ENCODE data around the gene TNNC1. TPM values are rescaled to one million over a fixed set of nuclear protein-coding genes. Genes with fewer than 3 reads are reported as not detected.

Gene TNNC1
- total and polyA plus RNA-seq, 2 of the 13 experiments (the other 11 are each of a cell fraction or from before 2014, with no cell fraction given) = 11.8 to 36.4 TPM

GRCh38 chr3:52473026-52473425, 19.2 kb upstream of the TNNC1 start (continued):
- TF ChIP-seq, protein P1, sequence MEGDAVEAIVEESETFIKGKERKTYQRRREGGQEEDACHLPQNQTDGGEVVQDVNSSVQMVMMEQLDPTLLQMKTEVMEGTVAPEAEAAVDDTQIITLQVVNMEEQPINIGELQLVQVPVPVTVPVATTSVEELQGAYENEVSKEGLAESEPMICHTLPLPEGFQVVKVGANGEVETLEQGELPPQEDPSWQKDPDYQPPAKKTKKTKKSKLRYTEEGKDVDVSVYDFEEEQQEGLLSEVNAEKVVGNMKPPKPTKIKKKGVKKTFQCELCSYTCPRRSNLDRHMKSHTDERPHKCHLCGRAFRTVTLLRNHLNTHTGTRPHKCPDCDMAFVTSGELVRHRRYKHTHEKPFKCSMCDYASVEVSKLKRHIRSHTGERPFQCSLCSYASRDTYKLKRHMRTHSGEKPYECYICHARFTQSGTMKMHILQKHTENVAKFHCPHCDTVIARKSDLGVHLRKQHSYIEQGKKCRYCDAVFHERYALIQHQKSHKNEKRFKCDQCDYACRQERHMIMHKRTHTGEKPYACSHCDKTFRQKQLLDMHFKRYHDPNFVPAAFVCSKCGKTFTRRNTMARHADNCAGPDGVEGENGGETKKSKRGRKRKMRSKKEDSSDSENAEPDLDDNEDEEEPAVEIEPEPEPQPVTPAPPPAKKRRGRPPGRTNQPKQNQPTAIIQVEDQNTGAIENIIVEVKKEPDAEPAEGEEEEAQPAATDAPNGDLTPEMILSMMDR (CRISPR knock-in tag; IDR thresholded peaks at IDR 0.05) = no peak
- TF ChIP-seq PREB (CRISPR knock-in tag; IDR thresholded peaks at IDR 0.05) (no peak), HNRNPLL (IDR thresholded peaks at IDR 0.05; ENCODE audit: low read depth, low read length, poor library complexity, severe bottlenecking) (no peak), ZNF3 (CRISPR knock-in tag; IDR thresholded peaks at IDR 0.05) (no peak), NONO (IDR thresholded peaks at IDR 0.05) (no peak), NONO (CRISPR knock-in tag; conservative IDR thresholded peaks at IDR 0.05) (no peak), ZNF207 (IDR thresholded peaks at IDR 0.05; ENCODE audit: borderline replicate concordance) (no peak), NR3C1 (CRISPR knock-in tag; IDR thresholded peaks at IDR 0.05) (no peak), REL (CRISPR knock-in tag; conservative IDR thresholded peaks at IDR 0.05) (no peak)
- TF ChIP-seq, protein P2, sequence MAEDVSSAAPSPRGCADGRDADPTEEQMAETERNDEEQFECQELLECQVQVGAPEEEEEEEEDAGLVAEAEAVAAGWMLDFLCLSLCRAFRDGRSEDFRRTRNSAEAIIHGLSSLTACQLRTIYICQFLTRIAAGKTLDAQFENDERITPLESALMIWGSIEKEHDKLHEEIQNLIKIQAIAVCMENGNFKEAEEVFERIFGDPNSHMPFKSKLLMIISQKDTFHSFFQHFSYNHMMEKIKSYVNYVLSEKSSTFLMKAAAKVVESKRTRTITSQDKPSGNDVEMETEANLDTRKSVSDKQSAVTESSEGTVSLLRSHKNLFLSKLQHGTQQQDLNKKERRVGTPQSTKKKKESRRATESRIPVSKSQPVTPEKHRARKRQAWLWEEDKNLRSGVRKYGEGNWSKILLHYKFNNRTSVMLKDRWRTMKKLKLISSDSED (CRISPR knock-in tag; IDR thresholded peaks at IDR 0.05) = no peak

Data from HepG2 (cell line).